Endothelial cell of umbilical vein (primary cell): ENCODE data around the gene RBKS. TPM values are rescaled to one million over a fixed set of nuclear protein-coding genes. Genes with fewer than 3 reads are reported as not detected.

Source experiments
- BruUV-seq: library from RNA; stranded (reverse); fragments of 400-500 nt; replicated peaks from 2 replicates; lab custom pipeline; 2021; lab: Mats Ljungman, UMichigan
- CTCF ChIA-PET: fragments of 300-600, 350-600 bp; sonication (Branson Sonifier 250); formaldehyde crosslinking; loops from one replicate; lab custom pipeline; 2021; ENCODE audit warnings: antibody characterized with exemption, inconsistent platforms; lab: Charles Lee
- POLR2A ChIA-PET: fragments of 300-600, 350-600 bp; sonication (Branson Sonifier 250); formaldehyde crosslinking; loops from one replicate; lab custom pipeline; 2021; ENCODE audit warnings: antibody characterized with exemption, inconsistent platforms; lab: Charles Lee
- DNase-seq: peaks from one replicate; pipeline ENCODE4 v3.0.0-alpha.2; 2011; ENCODE audit warnings: low read depth, low spot score
- FAIRE-seq: peaks from 2 replicates; lab custom pipeline; 2011; peaks lifted over from hg19 to GRCh38; lab: Jason Lieb, UNC
- H2AFZ ChIP-seq: 2 replicates; pipeline ENCODE4 v1.6.0; 2012; ENCODE audit warnings: low read depth, low read length, control low read depth, inconsistent platforms
- H3K27ac ChIP-seq: 2 replicates; pipeline ENCODE4 v1.5.1; 2011; ENCODE audit warnings: low read depth, mild to moderate bottlenecking, control low read depth, low read length, moderate library complexity; ENCODE audit not compliant: insufficient read depth
- H3K27me3 ChIP-seq, 2 experiments: 2 replicates each; pipeline versions ENCODE4 v1.6.0 to v1.6.1; 2011; ENCODE audit warnings: low read length in 2 of 2, mixed read lengths in 1 of 2; ENCODE audit not compliant: control insufficient read depth in 2 of 2, insufficient read depth in 2 of 2
- H3K36me3 ChIP-seq, 2 experiments: 2 replicates in 1 of 2; 3 replicates in 1 of 2; pipeline ENCODE4 v1.5.1; 2011; ENCODE audit warnings: low read length in 2 of 2, mild to moderate bottlenecking in 1 of 2, moderate library complexity in 1 of 2; ENCODE audit not compliant: control insufficient read depth in 2 of 2, insufficient read depth in 2 of 2; ENCODE audit errors: extremely low read depth in 1 of 2
- H3K4me1 ChIP-seq: 3 replicates; pipeline ENCODE4 v1.5.1; 2011; ENCODE audit warnings: mild to moderate bottlenecking, low read length; ENCODE audit not compliant: control insufficient read depth, insufficient read depth; ENCODE audit errors: extremely low read depth
- H3K4me2 ChIP-seq: 2 replicates; pipeline ENCODE4 v1.6.1; 2011; ENCODE audit warnings: low read length, control low read depth, mixed read lengths; ENCODE audit not compliant: insufficient read depth
- H3K4me3 ChIP-seq, 3 experiments: fragments of 200-600 bp in 1 of 3; sonication (generic), shearing (Covaris generic) in 1 of 3; replicated peaks in 1 of 3; 2 replicates each; pipeline ENCODE4 v1.5.1; 2011 to 2016; ENCODE audit warnings: control low read depth in 3 of 3, low read length in 3 of 3, mild to moderate bottlenecking in 2 of 3, inconsistent platforms in 1 of 3, low read depth in 1 of 3, moderate library complexity in 1 of 3; ENCODE audit not compliant: insufficient read depth in 1 of 3
- H3K79me2 ChIP-seq: 2 replicates; pipeline ENCODE4 v1.6.0; 2012; ENCODE audit warnings: low read length, inconsistent platforms; ENCODE audit not compliant: control insufficient read depth, insufficient read depth
- H3K9ac ChIP-seq: replicated peaks from 2 replicates; pipeline ENCODE3; 2011; ENCODE audit warnings: low read length, control low read depth; ENCODE audit not compliant: insufficient read depth; ENCODE audit errors: extremely low read depth
- H3K9me1 ChIP-seq: replicated peaks from 3 replicates; pipeline ENCODE4 v1.6.0; 2011; ENCODE audit warnings: mild to moderate bottlenecking, low read length; ENCODE audit not compliant: control insufficient read depth, insufficient read depth; ENCODE audit errors: extremely low read depth
- H3K9me3 ChIP-seq: replicated peaks from 2 replicates; pipeline ENCODE4 v1.5.1; 2012; ENCODE audit warnings: low read length, inconsistent platforms; ENCODE audit not compliant: control insufficient read depth, insufficient read depth
- H4K20me1 ChIP-seq: replicated peaks from 2 replicates; pipeline ENCODE3; 2011; ENCODE audit warnings: mild to moderate bottlenecking, low read length; ENCODE audit not compliant: control insufficient read depth, insufficient read depth; ENCODE audit errors: extremely low read depth
- EZH2 ChIP-seq: IDR thresholded peaks from 2 replicates; pipeline ENCODE4 v1.6.1; 2012; ENCODE audit warnings: borderline replicate concordance, low read depth, mild to moderate bottlenecking, moderate library complexity, low read length, inconsistent platforms; ENCODE audit not compliant: severe bottlenecking
- FOS ChIP-seq: IDR thresholded peaks from 2 replicates; pipeline ENCODE4 v1.6.1; 2011; ENCODE audit warnings: mild to moderate bottlenecking, low read length, moderate library complexity, borderline replicate concordance; ENCODE audit not compliant: insufficient read depth
- GATA2 ChIP-seq: IDR thresholded peaks from 2 replicates; pipeline ENCODE4 v1.7.0; 2011; ENCODE audit warnings: low read depth, mild to moderate bottlenecking, moderate library complexity, mixed read lengths, low read length; ENCODE audit not compliant: insufficient read length, insufficient read depth
- JUN ChIP-seq: IDR thresholded peaks from 2 replicates; pipeline ENCODE4 v1.6.1; 2011; ENCODE audit warnings: borderline replicate concordance, low read depth; ENCODE audit not compliant: insufficient read length, insufficient read depth
- MYC ChIP-seq: IDR thresholded peaks from one replicate; pipeline ENCODE4 v1.6.1; 2011; ENCODE audit warnings: mild to moderate bottlenecking, low read depth, low read length
- POLR2A ChIP-seq: IDR thresholded peaks from 2 replicates; pipeline ENCODE4 v1.6.1; 2012; ENCODE audit warnings: low read depth, mild to moderate bottlenecking, control low read depth, low read length
- dilution Hi-C: fragments of 300-500 bp; cut with MboI; formaldehyde crosslinking; loops from one replicate; pipeline ENCODE4 v1.15.0; 2019; ENCODE audit warnings: low sequenced_read_pairs; ENCODE audit not compliant: extremely low pct_ligation_motif_present
- intact Hi-C: fragments of 100-400 bp; cut with micrococcal nuclease; formaldehyde crosslinking; loops from one replicate; pipeline ENCODE4 v1.10.0; 2022
- polyA plus RNA-seq, 4 experiments: library from polyadenylated mRNA; depleted of rRNA in 3 of 4; stranded (reverse) in 3 of 4; unstranded in 1 of 4; fragments of >200 nt; gene quantifications; 2 replicates each; pipeline versions ENCODE4 v1.2.1 to v1.2.3, GENCODE V29; 2011 to 2012; ENCODE audit warnings: missing spikeins in 1 of 4
- total RNA-seq: library from RNA; stranded (reverse); gene quantifications from 2 replicates; pipeline ENCODE4 v1.2.3, GENCODE V29; 2021
- TF ChIP-seq, protein P1 (sequence below), 2 donors: IDR thresholded peaks; 1 replicate in 1 of 2; 2 replicates in 1 of 2; pipeline ENCODE4 v1.5.1; 2011; ENCODE audit warnings: low read length in 2 of 2, mild to moderate bottlenecking in 2 of 2, moderate library complexity in 2 of 2, control low read depth in 1 of 2, inconsistent platforms in 1 of 2, low read depth in 1 of 2; ENCODE audit not compliant: insufficient read depth in 1 of 2; ENCODE audit errors: extremely low read depth in 1 of 2

Gene RBKS
- total and polyA plus RNA-seq, 2 donors (not counting 3 experiments of a cell fraction or from before 2014, with no cell fraction given): 0.64 to 1.8 TPM

- Histone ChIP-seq H3K4me3 (no peak overlapping the region), H3K9ac (peak overlapping the region; percentile 2), H3K9me3 (no peaks in the 10 kb centered on the region), H3K9me1 (no peaks in the 10 kb centered on the region), H3K36me3 (no peaks in the 10 kb centered on the region), H3K27me3 (no peaks in the 10 kb centered on the region), H2AFZ (peak overlapping the region; percentile 54), H4K20me1 (no peaks in the 10 kb centered on the region), H3K79me2 (no peaks in the 10 kb centered on the region), H3K4me1 (peaks cover 41% of the 10 kb centered on the region), H3K4me2 (no peak overlapping the region), H3K27ac (peak overlapping the region; percentile 50)
- DNase-seq (no peak), FAIRE-seq (peak; percentile 63)
- no TSS peak for BruUV-seq
- TF ChIP-seq POLR2A: no peak
- TF ChIP-seq JUN: no peak
- no peak for TF ChIP-seq GATA2
- no peak for TF ChIP-seq MYC
- no peak for TF ChIP-seq EZH2
- no peak for TF ChIP-seq FOS
- TF ChIP-seq, protein P1, sequence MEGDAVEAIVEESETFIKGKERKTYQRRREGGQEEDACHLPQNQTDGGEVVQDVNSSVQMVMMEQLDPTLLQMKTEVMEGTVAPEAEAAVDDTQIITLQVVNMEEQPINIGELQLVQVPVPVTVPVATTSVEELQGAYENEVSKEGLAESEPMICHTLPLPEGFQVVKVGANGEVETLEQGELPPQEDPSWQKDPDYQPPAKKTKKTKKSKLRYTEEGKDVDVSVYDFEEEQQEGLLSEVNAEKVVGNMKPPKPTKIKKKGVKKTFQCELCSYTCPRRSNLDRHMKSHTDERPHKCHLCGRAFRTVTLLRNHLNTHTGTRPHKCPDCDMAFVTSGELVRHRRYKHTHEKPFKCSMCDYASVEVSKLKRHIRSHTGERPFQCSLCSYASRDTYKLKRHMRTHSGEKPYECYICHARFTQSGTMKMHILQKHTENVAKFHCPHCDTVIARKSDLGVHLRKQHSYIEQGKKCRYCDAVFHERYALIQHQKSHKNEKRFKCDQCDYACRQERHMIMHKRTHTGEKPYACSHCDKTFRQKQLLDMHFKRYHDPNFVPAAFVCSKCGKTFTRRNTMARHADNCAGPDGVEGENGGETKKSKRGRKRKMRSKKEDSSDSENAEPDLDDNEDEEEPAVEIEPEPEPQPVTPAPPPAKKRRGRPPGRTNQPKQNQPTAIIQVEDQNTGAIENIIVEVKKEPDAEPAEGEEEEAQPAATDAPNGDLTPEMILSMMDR (IDR thresholded peaks at IDR 0.05; ENCODE audit: extremely low read depth in 1 of 2, insufficient read depth in 1 of 2, low read depth in 1 of 2, low read length in 2 of 2): no peak
- dilution Hi-C loops: no loop called here
- CTCF ChIA-PET: interaction anchor here (0.8 to 2.4 kb wide), 4 partner anchors 9 to 299 kb away, joined by 3 to 8 read pairs (median 6); no protein-coding TSS in a partner anchor
- POLR2A ChIA-PET: no interaction called here
- intact Hi-C loops: loop anchor here (5.0 kb wide), 1 partner anchor 88 kb away; no protein-coding TSS in a partner anchor
Measured at GRCh38 chr2:27795093-27795834, 94.9 kb downstream of the RBKS start.
